WTC11 (cell line): ENCODE data around the gene KLHL5. TPM values are rescaled to one million over a fixed set of nuclear protein-coding genes. Genes with fewer than 3 reads are reported as not detected.

Experiments
- AFF4 ChIP-seq: sonication (generic); formaldehyde crosslinking; IDR thresholded peaks from 2 replicates; pipeline ENCODE4 v1.8.1; 2023; ENCODE audit warnings: mild to moderate bottlenecking, missing genetic modification reagents, borderline replicate concordance
- CREM ChIP-seq: sonication (generic); formaldehyde crosslinking; IDR thresholded peaks from 2 replicates; pipeline ENCODE4 v1.8.1; 2022; ENCODE audit warnings: mild to moderate bottlenecking, missing genetic modification reagents, moderate library complexity
- JUN ChIP-seq: sonication (generic); formaldehyde crosslinking; IDR thresholded peaks from 2 replicates; pipeline ENCODE4 v1.8.0; 2023; ENCODE audit warnings: mild to moderate bottlenecking, missing genetic modification reagents
- MLX ChIP-seq: sonication (generic); formaldehyde crosslinking; IDR thresholded peaks from 2 replicates; pipeline ENCODE4 v1.8.1; 2023; ENCODE audit warnings: mild to moderate bottlenecking, missing genetic modification reagents, moderate library complexity
- MYBL2 ChIP-seq: sonication (generic); formaldehyde crosslinking; IDR thresholded peaks from 2 replicates; pipeline ENCODE4 v1.8.1; 2023; ENCODE audit warnings: mild to moderate bottlenecking, moderate library complexity, missing genetic modification reagents
- PREB ChIP-seq: sonication (generic); formaldehyde crosslinking; IDR thresholded peaks from 2 replicates; pipeline ENCODE4 v1.8.1; 2022; ENCODE audit warnings: mild to moderate bottlenecking, missing genetic modification reagents, moderate library complexity, borderline replicate concordance
- ZNF317 ChIP-seq: sonication (generic); formaldehyde crosslinking; IDR thresholded peaks from 2 replicates; pipeline ENCODE4 v1.8.1; 2023; ENCODE audit warnings: low read depth, mild to moderate bottlenecking, moderate library complexity, missing genetic modification reagents, borderline replicate concordance
- total RNA-seq: library from RNA; stranded (reverse); gene quantifications from 3 replicates; pipeline ENCODE4 v1.2.3, GENCODE V29; 2021
- TF ChIP-seq, protein P1 (sequence below): fragments of 250-450 bp; sonication (Bioruptor Pico); conservative IDR thresholded peaks from 2 replicates; pipeline ENCODE4 v1.9.0; 2021; ENCODE audit warnings: mild to moderate bottlenecking

KLHL5 gene
- total RNA-seq, 1 experiment from 2014 or later = 21.1 TPM

DNA sequence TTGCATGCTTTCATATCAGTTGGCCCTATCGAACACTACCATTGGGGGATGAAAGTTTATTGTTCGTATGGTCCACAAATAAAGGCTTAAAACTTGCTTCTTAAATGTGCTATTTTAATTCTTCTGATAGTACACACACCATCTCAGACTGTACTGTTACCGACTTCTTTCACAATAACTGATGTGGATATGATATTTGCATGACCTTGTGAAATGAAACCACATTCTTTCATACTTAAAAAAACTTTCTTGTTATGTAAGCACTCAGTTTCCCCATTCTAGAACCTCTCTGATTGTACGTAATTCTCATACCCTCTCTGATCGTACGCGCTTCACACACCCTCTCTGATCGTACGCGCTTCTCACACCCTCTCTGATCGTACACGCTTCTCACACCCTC lies 108.3 kb downstream of the KLHL5 start (continued):
- TF ChIP-seq ZNF317 (CRISPR knock-in tag) = no peak
- no peak for TF ChIP-seq PREB
- TF ChIP-seq JUN (CRISPR knock-in tag) = no peak
- no peak for TF ChIP-seq CREM (CRISPR knock-in tag)
- TF ChIP-seq AFF4 (CRISPR knock-in tag) = no peak
- no peak for TF ChIP-seq MLX
- TF ChIP-seq, protein P1, sequence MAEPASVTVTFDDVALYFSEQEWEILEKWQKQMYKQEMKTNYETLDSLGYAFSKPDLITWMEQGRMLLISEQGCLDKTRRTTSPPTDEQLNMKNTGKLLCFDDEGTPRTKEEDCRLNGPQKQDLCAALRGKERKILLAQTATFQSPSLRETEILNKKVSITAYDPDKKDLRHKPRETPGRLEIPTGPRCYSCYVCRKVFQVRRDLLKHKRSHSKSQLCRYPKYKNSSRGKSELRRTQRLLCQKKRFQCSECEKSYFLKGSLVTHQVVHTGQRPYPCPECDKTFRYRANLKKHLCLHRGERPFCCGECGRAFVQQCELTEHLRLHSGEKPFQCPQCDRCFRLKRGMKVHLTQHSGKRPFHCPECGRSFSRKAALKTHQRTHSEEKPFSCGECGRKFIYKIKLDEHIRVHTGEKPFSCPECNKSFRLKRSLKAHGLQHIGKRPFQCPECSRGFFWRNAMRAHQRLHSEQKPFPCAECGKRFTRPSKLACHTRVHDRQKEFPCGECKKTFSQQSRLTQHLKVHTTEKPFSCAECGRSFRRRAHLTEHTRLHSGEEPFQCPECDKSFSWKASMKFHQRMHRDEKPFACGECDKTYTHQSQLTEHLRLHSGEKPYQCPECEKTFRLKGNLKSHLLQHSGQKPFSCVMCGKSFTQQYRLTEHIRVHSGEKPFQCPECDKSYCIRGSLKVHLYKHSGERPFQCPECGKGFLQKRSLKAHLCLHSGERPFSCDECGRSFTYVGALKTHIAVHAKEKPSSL (CRISPR knock-in tag) = no peak
- no peak for TF ChIP-seq MYBL2 (CRISPR knock-in tag)

Other genes with a start within 250 kb of the KLHL5 start
- 0.11 to 0.25 TPM (median 0.11 TPM) in 3 replicates for gene TLR6, start 205.4 kb upstream of the KLHL5 start, total RNA-seq
- gene FAM114A1, start 194.4 kb upstream of the KLHL5 start, total RNA-seq = 13.8 to 17.6 TPM (median 15.7 TPM) in 3 replicates
- 0.24 TPM in 1 of 3 replicates, not detected in the others for gene TMEM156, start 29.8 kb upstream of the KLHL5 start, total RNA-seq
- gene WDR19, start 120.3 kb downstream of the KLHL5 start, total RNA-seq = 22.1 to 25.1 TPM (median 23.3 TPM) in 3 replicates